GM23338 (cell line): Measurements from ENCODE around the gene DPP10. TPM values are rescaled to one million over a fixed set of nuclear protein-coding genes. Genes with fewer than 3 reads are reported as not detected.

ENCODE experiments used
- ATAC-seq: fragments of 200-7000 bp; cut with Tn5 transposase; 3 replicates; pipeline ENCODE4 v1.9.1; 2020
- DNase-seq: peaks from one replicate; pipeline ENCODE4 v3.0.0-alpha.2; 2015; ENCODE audit warnings: low spot score
- H2AFZ ChIP-seq: fragments of 200-600 bp; sonication (generic); 2 replicates; pipeline ENCODE4 v1.8.0; 2016; ENCODE audit warnings: antibody characterized with exemption, mild to moderate bottlenecking, moderate library complexity
- H3F3A ChIP-seq: fragments of 200-600 bp; sonication (generic); replicated peaks from 2 replicates; pipeline ENCODE4 v1.8.0; 2017; ENCODE audit warnings: antibody characterized with exemption, mixed run types, low read depth
- H3K27ac ChIP-seq: fragments of 200-600 bp; sonication (generic); 2 replicates; pipeline ENCODE4 v1.6.1; 2016; ENCODE audit warnings: low read depth
- H3K27me3 ChIP-seq: fragments of 200-600 bp; sonication (generic); 2 replicates; pipeline ENCODE4 v1.8.0; 2016; ENCODE audit warnings: mild to moderate bottlenecking, mixed run types, moderate library complexity; ENCODE audit not compliant: insufficient read depth
- H3K36me3 ChIP-seq: fragments of 200-600 bp; sonication (generic); 2 replicates; pipeline ENCODE4 v1.8.0; 2016; ENCODE audit warnings: mild to moderate bottlenecking; ENCODE audit not compliant: insufficient read depth
- H3K4me1 ChIP-seq: fragments of 200-600 bp; sonication (generic); 2 replicates; pipeline ENCODE4 v1.8.0; 2016; ENCODE audit warnings: mild to moderate bottlenecking, moderate library complexity; ENCODE audit not compliant: insufficient read depth
- H3K4me2 ChIP-seq: fragments of 200-600 bp; sonication (generic); 2 replicates; pipeline ENCODE4 v1.7.1; 2017; ENCODE audit warnings: mixed run types
- H3K4me3 ChIP-seq: fragments of 200-600 bp; sonication (generic); 2 replicates; pipeline ENCODE4 v1.6.1; 2016; ENCODE audit warnings: mixed run types
- H3K79me2 ChIP-seq: fragments of 200-600 bp; sonication (generic); replicated peaks from 2 replicates; pipeline ENCODE4 v1.8.0; 2017; ENCODE audit warnings: mild to moderate bottlenecking; ENCODE audit not compliant: insufficient read depth
- H3K9me2 ChIP-seq: fragments of 200-600 bp; sonication (generic); 2 replicates; pipeline ENCODE4 v1.8.0; 2017; ENCODE audit not compliant: insufficient read depth
- H4K20me1 ChIP-seq: fragments of 200-600 bp; sonication (generic); replicated peaks from 2 replicates; pipeline ENCODE4 v1.8.0; 2017; ENCODE audit warnings: mild to moderate bottlenecking; ENCODE audit not compliant: insufficient read depth
- H3K27ac Mint-ChIP-seq: 2 replicates; pipeline ENCODE4 v1.8.0; 2020; ENCODE audit warnings: inconsistent platforms, mild to moderate bottlenecking, moderate library complexity, mixed read lengths
- H3K27me3 Mint-ChIP-seq: 3 replicates; pipeline ENCODE4 v1.8.0; 2022; ENCODE audit warnings: low read depth, mild to moderate bottlenecking, moderate library complexity, mixed read lengths, inconsistent platforms; ENCODE audit not compliant: insufficient read depth, poor library complexity
- H3K36me3 Mint-ChIP-seq: 3 replicates; pipeline ENCODE4 v1.8.0; 2021; ENCODE audit warnings: low read depth, mild to moderate bottlenecking, inconsistent platforms, moderate library complexity, mixed read lengths
- H3K4me1 Mint-ChIP-seq: 3 replicates; pipeline ENCODE4 v1.8.0; 2020; ENCODE audit warnings: mild to moderate bottlenecking, inconsistent platforms, mixed read lengths
- H3K4me3 Mint-ChIP-seq: 3 replicates; pipeline ENCODE4 v1.8.0; 2021; ENCODE audit warnings: moderate library complexity, mild to moderate bottlenecking, inconsistent platforms, mixed read lengths
- H3K9me3 Mint-ChIP-seq: 3 replicates; pipeline ENCODE4 v1.8.0; 2020; ENCODE audit warnings: moderate library complexity, mild to moderate bottlenecking, inconsistent platforms, mixed read lengths
- CREB1 ChIP-seq: fragments of 250-450 bp; sonication (Bioruptor Pico); IDR thresholded peaks from 2 replicates; pipeline ENCODE4 v1.5.0; 2020; ENCODE audit warnings: low read depth, mild to moderate bottlenecking, moderate library complexity
- EZH2 ChIP-seq: fragments of 200-600 bp; sonication (generic); IDR thresholded peaks from one replicate; pipeline ENCODE4 v1.8.0; 2017; ENCODE audit warnings: antibody characterized with exemption, mild to moderate bottlenecking, low read depth; ENCODE audit not compliant: unreplicated experiment
- EZH2phosphoT487 ChIP-seq: fragments of 200-600 bp; sonication (generic); IDR thresholded peaks from one replicate; pipeline ENCODE4 v1.8.1; 2018; ENCODE audit warnings: antibody characterized with exemption; ENCODE audit not compliant: unreplicated experiment
- JUNB ChIP-seq: IDR thresholded peaks from one replicate; pipeline ENCODE4 v1.6.1; 2016; ENCODE audit warnings: antibody characterized with exemption; ENCODE audit not compliant: unreplicated experiment
- NANOG ChIP-seq: IDR thresholded peaks from 2 replicates; pipeline ENCODE4 v1.6.1; 2016; ENCODE audit warnings: antibody characterized with exemption, borderline replicate concordance
- POLR2AphosphoS5 ChIP-seq: IDR thresholded peaks from 2 replicates; pipeline ENCODE4 v1.6.1; 2016; ENCODE audit warnings: antibody characterized with exemption, low read depth
- STAT1 ChIP-seq: IDR thresholded peaks from one replicate; pipeline ENCODE4 v1.6.1; 2016; ENCODE audit warnings: antibody characterized with exemption; ENCODE audit not compliant: unreplicated experiment
- ZNF114 ChIP-seq: fragments of 250-450 bp; sonication (Bioruptor Pico); IDR thresholded peaks from 2 replicates; pipeline ENCODE4 v1.5.0; 2020; ENCODE audit warnings: mild to moderate bottlenecking, moderate library complexity
- ZNF331 ChIP-seq: fragments of 250-450 bp; sonication (Bioruptor Pico); IDR thresholded peaks from 2 replicates; pipeline ENCODE4 v1.5.0; 2020; ENCODE audit warnings: low read depth, mild to moderate bottlenecking, moderate library complexity
- polyA plus RNA-seq: library from polyadenylated mRNA; unstranded; fragments of >200 nt; fragmentation: Nextera tagmentation; extraction: Ambion mirVana; gene quantifications from 2 replicates; pipeline ENCODE4 v1.2.1, GENCODE V29; 2016
- total RNA-seq: library from RNA; depleted of rRNA; stranded (reverse); fragments of >200 nt; shearing (Covaris generic); gene quantifications from 2 replicates; pipeline ENCODE4 v1.2.3, GENCODE V29; 2014
- TF ChIP-seq, protein P1 (sequence below): fragments of 250-450 bp; sonication (Bioruptor Pico); IDR thresholded peaks from 2 replicates; pipeline ENCODE4 v1.5.0; 2020; ENCODE audit warnings: mild to moderate bottlenecking, moderate library complexity
- TF ChIP-seq, protein P2 (sequence below): IDR thresholded peaks from one replicate; pipeline ENCODE4 v1.6.1; 2018; ENCODE audit warnings: antibody characterized with exemption; ENCODE audit not compliant: unreplicated experiment
- TF ChIP-seq, protein P3 (sequence below), 2 experiments: fragments of 200-600 bp in 1 of 2; sonication (generic) in 1 of 2; conservative IDR thresholded peaks; 2 replicates each; pipeline versions ENCODE4 v1.5.1 to v1.6.1; 2016 to 2017; ENCODE audit warnings: antibody characterized with exemption in 2 of 2, low read depth in 2 of 2, mild to moderate bottlenecking in 2 of 2, moderate library complexity in 1 of 2
- TF ChIP-seq, protein P4 (sequence below): IDR thresholded peaks from 2 replicates; pipeline ENCODE4 v1.6.1; 2016; ENCODE audit warnings: antibody characterized with exemption

Gene DPP10
- total and polyA plus RNA-seq, 2 experiments from 2014 or later = 3.6 to 14.8 TPM

DNA sequence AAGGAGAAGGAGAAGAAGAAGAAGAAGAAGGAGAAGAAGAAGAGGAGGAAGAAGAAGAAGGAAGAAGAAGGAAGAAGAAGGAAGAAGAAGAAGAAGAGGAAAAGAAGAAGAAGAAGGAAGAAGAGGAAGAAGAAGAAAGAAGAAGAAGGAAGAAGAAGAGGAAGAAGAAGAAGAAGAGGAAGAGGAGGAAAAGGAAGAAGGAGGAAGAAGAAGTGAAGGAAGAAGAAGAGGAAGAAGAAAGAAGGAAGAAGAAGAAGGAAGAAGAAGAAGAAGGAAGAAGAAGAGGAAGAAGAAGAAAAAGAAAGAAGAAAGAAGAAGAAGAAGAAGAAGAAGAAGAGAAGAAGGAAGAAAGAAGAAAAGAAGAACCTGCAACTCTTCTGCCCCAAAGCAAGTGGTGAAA is 942.0 kb downstream of the DPP10 start:
- Histone ChIP-seq H3K9me2 (0 out of 2 replicates have a peak, but pooled peaks cover 6% of the 10 kb centered on the region), H3F3A (no peaks in the 10 kb centered on the region), H3K27ac (no peak overlapping the region), H4K20me1 (no peaks in the 10 kb centered on the region), H3K27me3 (no peaks in the 10 kb centered on the region), H3K79me2 (no peaks in the 10 kb centered on the region), H3K4me3 (no peak overlapping the region), H3K4me2 (no peak overlapping the region), H2AFZ (no peak overlapping the region), H3K36me3 (peaks cover 12% of the 10 kb centered on the region; the same call in 1 of the 2 replicates), H3K4me1 (0 out of 2 replicates have a peak, but pooled peaks cover 10% of the 10 kb centered on the region)
- no peak overlapping the region for H3K4me3 Mint-ChIP-seq
- peaks cover 45% of the 10 kb centered on the region for H3K36me3 Mint-ChIP-seq
- H3K9me3 Mint-ChIP-seq = peaks cover 51% of the 10 kb centered on the region
- peaks cover 2% of the 10 kb centered on the region for H3K27me3 Mint-ChIP-seq
- H3K27ac Mint-ChIP-seq = no peak overlapping the region
- no peak for TF ChIP-seq NANOG
- TF ChIP-seq, protein P1, sequence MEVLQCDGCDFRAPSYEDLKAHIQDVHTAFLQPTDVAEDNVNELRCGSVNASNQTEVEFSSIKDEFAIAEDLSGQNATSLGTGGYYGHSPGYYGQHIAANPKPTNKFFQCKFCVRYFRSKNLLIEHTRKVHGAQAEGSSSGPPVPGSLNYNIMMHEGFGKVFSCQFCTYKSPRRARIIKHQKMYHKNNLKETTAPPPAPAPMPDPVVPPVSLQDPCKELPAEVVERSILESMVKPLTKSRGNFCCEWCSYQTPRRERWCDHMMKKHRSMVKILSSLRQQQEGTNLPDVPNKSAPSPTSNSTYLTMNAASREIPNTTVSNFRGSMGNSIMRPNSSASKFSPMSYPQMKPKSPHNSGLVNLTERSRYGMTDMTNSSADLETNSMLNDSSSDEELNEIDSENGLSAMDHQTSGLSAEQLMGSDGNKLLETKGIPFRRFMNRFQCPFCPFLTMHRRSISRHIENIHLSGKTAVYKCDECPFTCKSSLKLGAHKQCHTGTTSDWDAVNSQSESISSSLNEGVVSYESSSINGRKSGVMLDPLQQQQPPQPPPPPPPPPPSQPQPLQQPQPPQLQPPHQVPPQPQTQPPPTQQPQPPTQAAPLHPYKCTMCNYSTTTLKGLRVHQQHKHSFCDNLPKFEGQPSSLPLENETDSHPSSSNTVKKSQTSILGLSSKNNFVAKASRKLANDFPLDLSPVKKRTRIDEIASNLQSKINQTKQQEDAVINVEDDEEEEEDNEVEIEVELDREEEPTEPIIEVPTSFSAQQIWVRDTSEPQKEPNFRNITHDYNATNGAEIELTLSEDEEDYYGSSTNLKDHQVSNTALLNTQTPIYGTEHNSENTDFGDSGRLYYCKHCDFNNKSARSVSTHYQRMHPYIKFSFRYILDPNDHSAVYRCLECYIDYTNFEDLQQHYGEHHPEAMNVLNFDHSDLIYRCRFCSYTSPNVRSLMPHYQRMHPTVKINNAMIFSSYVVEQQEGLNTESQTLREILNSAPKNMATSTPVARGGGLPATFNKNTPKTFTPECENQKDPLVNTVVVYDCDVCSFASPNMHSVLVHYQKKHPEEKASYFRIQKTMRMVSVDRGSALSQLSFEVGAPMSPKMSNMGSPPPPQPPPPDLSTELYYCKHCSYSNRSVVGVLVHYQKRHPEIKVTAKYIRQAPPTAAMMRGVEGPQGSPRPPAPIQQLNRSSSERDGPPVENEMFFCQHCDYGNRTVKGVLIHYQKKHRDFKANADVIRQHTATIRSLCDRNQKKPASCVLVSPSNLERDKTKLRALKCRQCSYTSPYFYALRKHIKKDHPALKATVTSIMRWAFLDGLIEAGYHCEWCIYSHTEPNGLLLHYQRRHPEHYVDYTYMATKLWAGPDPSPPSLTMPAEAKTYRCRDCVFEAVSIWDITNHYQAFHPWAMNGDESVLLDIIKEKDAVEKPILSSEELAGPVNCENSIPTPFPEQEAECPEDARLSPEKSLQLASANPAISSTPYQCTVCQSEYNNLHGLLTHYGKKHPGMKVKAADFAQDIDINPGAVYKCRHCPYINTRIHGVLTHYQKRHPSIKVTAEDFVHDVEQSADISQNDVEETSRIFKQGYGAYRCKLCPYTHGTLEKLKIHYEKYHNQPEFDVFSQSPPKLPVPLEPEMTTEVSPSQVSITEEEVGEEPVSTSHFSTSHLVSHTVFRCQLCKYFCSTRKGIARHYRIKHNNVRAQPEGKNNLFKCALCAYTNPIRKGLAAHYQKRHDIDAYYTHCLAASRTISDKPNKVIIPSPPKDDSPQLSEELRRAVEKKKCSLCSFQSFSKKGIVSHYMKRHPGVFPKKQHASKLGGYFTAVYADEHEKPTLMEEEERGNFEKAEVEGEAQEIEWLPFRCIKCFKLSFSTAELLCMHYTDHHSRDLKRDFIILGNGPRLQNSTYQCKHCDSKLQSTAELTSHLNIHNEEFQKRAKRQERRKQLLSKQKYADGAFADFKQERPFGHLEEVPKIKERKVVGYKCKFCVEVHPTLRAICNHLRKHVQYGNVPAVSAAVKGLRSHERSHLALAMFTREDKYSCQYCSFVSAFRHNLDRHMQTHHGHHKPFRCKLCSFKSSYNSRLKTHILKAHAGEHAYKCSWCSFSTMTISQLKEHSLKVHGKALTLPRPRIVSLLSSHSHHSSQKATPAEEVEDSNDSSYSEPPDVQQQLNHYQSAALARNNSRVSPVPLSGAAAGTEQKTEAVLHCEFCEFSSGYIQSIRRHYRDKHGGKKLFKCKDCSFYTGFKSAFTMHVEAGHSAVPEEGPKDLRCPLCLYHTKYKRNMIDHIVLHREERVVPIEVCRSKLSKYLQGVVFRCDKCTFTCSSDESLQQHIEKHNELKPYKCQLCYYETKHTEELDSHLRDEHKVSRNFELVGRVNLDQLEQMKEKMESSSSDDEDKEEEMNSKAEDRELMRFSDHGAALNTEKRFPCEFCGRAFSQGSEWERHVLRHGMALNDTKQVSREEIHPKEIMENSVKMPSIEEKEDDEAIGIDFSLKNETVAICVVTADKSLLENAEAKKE (CRISPR knock-in tag) = no peak
- no peak for TF ChIP-seq ZNF331 (CRISPR knock-in tag)
- TF ChIP-seq, protein P2, sequence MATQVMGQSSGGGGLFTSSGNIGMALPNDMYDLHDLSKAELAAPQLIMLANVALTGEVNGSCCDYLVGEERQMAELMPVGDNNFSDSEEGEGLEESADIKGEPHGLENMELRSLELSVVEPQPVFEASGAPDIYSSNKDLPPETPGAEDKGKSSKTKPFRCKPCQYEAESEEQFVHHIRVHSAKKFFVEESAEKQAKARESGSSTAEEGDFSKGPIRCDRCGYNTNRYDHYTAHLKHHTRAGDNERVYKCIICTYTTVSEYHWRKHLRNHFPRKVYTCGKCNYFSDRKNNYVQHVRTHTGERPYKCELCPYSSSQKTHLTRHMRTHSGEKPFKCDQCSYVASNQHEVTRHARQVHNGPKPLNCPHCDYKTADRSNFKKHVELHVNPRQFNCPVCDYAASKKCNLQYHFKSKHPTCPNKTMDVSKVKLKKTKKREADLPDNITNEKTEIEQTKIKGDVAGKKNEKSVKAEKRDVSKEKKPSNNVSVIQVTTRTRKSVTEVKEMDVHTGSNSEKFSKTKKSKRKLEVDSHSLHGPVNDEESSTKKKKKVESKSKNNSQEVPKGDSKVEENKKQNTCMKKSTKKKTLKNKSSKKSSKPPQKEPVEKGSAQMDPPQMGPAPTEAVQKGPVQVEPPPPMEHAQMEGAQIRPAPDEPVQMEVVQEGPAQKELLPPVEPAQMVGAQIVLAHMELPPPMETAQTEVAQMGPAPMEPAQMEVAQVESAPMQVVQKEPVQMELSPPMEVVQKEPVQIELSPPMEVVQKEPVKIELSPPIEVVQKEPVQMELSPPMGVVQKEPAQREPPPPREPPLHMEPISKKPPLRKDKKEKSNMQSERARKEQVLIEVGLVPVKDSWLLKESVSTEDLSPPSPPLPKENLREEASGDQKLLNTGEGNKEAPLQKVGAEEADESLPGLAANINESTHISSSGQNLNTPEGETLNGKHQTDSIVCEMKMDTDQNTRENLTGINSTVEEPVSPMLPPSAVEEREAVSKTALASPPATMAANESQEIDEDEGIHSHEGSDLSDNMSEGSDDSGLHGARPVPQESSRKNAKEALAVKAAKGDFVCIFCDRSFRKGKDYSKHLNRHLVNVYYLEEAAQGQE = no peak
- no peak for TF ChIP-seq STAT1
- TF ChIP-seq ZNF114 (CRISPR knock-in tag) = no peak
- TF ChIP-seq CREB1 (CRISPR knock-in tag) = no peak
- TF ChIP-seq, protein P3, sequence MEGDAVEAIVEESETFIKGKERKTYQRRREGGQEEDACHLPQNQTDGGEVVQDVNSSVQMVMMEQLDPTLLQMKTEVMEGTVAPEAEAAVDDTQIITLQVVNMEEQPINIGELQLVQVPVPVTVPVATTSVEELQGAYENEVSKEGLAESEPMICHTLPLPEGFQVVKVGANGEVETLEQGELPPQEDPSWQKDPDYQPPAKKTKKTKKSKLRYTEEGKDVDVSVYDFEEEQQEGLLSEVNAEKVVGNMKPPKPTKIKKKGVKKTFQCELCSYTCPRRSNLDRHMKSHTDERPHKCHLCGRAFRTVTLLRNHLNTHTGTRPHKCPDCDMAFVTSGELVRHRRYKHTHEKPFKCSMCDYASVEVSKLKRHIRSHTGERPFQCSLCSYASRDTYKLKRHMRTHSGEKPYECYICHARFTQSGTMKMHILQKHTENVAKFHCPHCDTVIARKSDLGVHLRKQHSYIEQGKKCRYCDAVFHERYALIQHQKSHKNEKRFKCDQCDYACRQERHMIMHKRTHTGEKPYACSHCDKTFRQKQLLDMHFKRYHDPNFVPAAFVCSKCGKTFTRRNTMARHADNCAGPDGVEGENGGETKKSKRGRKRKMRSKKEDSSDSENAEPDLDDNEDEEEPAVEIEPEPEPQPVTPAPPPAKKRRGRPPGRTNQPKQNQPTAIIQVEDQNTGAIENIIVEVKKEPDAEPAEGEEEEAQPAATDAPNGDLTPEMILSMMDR (conservative IDR thresholded peaks at IDR 0.05; ENCODE audit: low read depth in 2 of 2) = no peak
- TF ChIP-seq EZH2 = no peak
- TF ChIP-seq POLR2AphosphoS5 = no peak
- TF ChIP-seq, protein P4, sequence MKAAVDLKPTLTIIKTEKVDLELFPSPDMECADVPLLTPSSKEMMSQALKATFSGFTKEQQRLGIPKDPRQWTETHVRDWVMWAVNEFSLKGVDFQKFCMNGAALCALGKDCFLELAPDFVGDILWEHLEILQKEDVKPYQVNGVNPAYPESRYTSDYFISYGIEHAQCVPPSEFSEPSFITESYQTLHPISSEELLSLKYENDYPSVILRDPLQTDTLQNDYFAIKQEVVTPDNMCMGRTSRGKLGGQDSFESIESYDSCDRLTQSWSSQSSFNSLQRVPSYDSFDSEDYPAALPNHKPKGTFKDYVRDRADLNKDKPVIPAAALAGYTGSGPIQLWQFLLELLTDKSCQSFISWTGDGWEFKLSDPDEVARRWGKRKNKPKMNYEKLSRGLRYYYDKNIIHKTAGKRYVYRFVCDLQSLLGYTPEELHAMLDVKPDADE = no peak
- no peak for TF ChIP-seq EZH2phosphoT487
- no peak for TF ChIP-seq JUNB
- ATAC-seq (no peak), DNase-seq (no peak)
- H3K4me1 Mint-ChIP-seq = peaks cover 3% of the 10 kb centered on the region; the same call in 2 of the 3 replicates
